ENCODE results near the gene ETS1.
A peak's percentile ranks its signal among the peaks of the same experiment; 100 is the strongest.

Gene ETS1

DNA sequence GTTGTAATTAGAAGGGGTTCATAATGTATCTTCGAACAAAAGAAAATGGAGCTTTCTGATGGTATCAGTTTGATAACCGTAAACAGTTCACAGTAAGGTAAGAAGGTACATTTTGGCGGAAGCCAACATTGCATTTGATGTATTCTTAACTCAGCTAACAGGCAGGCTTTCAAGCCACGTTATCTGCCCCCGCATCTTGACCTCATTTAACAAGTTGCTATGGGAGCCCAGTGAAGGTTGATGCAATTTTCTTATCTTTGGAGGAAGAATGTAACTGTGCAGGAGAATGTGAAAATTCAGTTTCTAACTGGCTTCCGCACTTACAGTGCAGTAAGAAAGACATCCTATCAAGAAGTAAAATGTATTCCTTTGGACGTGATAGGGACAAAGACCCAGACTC lies 110.6 kb downstream of the ETS1 start:
- Histone ChIP-seq H3K27ac (ENCODE audit: insufficient read depth, low read depth, low read length, poor library complexity, severe bottlenecking) (no peak overlapping the region), H3K9me3 (ENCODE audit: control insufficient read depth, low read length) (no peaks in the 10 kb centered on the region), H3K36me3 (ENCODE audit: control insufficient read depth, insufficient read depth, low read length) (no peaks in the 10 kb centered on the region), H3K27me3 (ENCODE audit: control insufficient read depth, insufficient read depth, low read length, poor library complexity, severe bottlenecking) (no peaks in the 10 kb centered on the region), H3K4me1 (ENCODE audit: control insufficient read depth, insufficient read depth, low read length) (peaks cover 18% of the 10 kb centered on the region), H3K4me3 (ENCODE audit: insufficient read depth, low read depth, low read length) (no peak overlapping the region)
- 95 to 97% methylated on average over 7 of the region's 7 CpGs for WGBS, 2 experiments

DNA sequence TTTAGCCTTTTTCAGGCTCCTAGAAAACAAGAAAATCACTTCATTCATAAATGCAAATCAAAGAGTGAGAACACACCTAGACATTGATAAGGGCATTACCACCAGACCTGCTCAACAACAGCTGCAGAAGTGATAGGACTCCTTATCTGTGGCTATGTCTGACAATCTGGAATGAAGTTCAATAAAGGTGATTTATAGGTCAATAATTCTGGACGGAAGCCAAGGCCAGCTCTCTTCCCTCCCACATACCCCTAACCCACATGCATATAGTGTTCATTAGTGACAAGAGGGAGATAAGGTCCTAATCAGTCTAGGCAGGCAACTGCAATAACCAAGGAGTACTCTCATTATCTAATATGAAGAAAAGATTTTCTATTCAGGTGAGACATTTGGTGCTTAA lies 111.3 kb downstream of the ETS1 start:
- no peaks in the 10 kb centered on the region for H3K27me3 ChIP-seq (ENCODE audit: control insufficient read depth, insufficient read depth, low read length, poor library complexity, severe bottlenecking)
- H3K36me3 ChIP-seq (ENCODE audit: control insufficient read depth, insufficient read depth, low read length), result no peaks in the 10 kb centered on the region
- peaks cover 18% of the 10 kb centered on the region for H3K4me1 ChIP-seq (ENCODE audit: control insufficient read depth, insufficient read depth, low read length)
- H3K4me3 ChIP-seq (ENCODE audit: insufficient read depth, low read depth, low read length), result no peak overlapping the region
- no CpG with 5 or more reads among the region's 1 CpG for WGBS, 2 experiments
- H3K9me3 ChIP-seq (ENCODE audit: control insufficient read depth, low read length), result no peaks in the 10 kb centered on the region
- H3K27ac ChIP-seq (ENCODE audit: insufficient read depth, low read depth, low read length, poor library complexity, severe bottlenecking), result no peak overlapping the region

DNA sequence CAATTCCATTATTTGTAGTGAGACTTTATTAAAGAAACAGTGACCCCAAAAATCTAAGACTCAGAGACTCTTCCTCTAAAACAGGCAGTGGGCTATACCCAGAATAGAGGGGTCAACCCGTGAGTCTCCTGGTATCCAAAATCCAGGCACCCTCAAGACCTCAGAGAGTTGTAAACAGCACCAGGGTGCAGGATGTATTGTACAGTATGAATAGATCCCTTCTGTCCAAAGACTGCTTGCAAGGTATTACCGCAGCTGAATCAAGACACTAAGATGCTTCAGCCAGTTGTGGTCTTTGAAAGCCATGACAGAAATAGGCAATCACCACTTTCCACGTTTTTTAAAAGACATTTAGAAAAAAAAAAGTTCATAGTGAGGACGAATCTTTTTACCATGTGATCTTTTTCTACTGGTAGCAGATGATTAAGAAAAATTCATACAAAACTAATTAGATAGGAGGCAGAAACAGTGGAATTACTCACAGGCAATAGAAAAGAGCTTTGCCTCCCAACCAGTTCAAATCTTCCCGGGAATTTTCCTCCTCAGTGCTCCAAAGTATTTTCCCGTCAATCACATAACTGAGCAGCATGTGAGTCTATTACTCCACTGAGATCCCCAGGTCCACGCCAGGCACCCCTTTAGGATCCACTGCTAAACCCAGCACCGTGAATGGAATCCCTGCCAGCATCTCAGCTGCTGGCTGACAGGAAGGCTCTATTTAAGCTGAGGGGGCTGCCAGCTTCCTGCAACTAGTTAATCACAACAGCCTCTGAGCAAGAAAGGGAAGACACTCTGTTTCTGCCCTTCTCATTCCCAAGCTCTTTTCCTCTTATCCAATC lies 113.1 kb downstream of the ETS1 start:
- H3K27ac ChIP-seq (ENCODE audit: insufficient read depth, low read depth, low read length, poor library complexity, severe bottlenecking), result peak overlapping the region; percentile 22
- 60 to 62% methylated on average over 7 to 8 of the region's 8 CpGs for WGBS, 2 experiments
- H3K4me3 ChIP-seq (ENCODE audit: insufficient read depth, low read depth, low read length), result no peak overlapping the region
- peaks cover 18% of the 10 kb centered on the region for H3K4me1 ChIP-seq (ENCODE audit: control insufficient read depth, insufficient read depth, low read length)
- H3K9me3 ChIP-seq (ENCODE audit: control insufficient read depth, low read length), result no peaks in the 10 kb centered on the region
- no peaks in the 10 kb centered on the region for H3K27me3 ChIP-seq (ENCODE audit: control insufficient read depth, insufficient read depth, low read length, poor library complexity, severe bottlenecking)
- H3K36me3 ChIP-seq (ENCODE audit: control insufficient read depth, insufficient read depth, low read length), result no peaks in the 10 kb centered on the region

DNA sequence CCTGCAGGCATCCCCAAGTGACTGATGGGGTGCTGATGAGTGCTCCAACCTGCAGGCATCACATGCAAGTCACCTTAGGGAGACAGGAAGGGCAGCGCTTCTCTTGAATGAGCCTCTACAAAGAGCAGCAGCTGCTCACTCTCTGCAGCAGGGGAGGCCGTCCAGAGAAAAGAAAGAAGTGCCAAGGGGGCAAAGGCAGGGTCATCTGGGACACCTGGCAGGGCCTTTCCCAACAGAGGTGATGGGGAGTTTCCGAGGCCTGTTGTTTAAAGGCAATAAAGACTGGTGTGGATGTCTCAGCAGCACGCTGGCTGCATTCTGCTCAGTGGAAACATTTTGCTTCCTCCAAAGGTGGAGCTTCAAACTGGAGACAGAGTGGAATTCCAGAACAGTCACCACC lies 113.7 kb downstream of the ETS1 start:
- Histone ChIP-seq H3K36me3 (ENCODE audit: control insufficient read depth, insufficient read depth, low read length) (no peaks in the 10 kb centered on the region), H3K4me3 (ENCODE audit: insufficient read depth, low read depth, low read length) (no peak overlapping the region), H3K27me3 (ENCODE audit: control insufficient read depth, insufficient read depth, low read length, poor library complexity, severe bottlenecking) (no peaks in the 10 kb centered on the region), H3K9me3 (ENCODE audit: control insufficient read depth, low read length) (no peaks in the 10 kb centered on the region), H3K4me1 (ENCODE audit: control insufficient read depth, insufficient read depth, low read length) (peaks cover 18% of the 10 kb centered on the region), H3K27ac (ENCODE audit: insufficient read depth, low read depth, low read length, poor library complexity, severe bottlenecking) (no peak overlapping the region)
- 83 to 85% methylated on average over 4 of the region's 4 CpGs for WGBS, 2 experiments

DNA sequence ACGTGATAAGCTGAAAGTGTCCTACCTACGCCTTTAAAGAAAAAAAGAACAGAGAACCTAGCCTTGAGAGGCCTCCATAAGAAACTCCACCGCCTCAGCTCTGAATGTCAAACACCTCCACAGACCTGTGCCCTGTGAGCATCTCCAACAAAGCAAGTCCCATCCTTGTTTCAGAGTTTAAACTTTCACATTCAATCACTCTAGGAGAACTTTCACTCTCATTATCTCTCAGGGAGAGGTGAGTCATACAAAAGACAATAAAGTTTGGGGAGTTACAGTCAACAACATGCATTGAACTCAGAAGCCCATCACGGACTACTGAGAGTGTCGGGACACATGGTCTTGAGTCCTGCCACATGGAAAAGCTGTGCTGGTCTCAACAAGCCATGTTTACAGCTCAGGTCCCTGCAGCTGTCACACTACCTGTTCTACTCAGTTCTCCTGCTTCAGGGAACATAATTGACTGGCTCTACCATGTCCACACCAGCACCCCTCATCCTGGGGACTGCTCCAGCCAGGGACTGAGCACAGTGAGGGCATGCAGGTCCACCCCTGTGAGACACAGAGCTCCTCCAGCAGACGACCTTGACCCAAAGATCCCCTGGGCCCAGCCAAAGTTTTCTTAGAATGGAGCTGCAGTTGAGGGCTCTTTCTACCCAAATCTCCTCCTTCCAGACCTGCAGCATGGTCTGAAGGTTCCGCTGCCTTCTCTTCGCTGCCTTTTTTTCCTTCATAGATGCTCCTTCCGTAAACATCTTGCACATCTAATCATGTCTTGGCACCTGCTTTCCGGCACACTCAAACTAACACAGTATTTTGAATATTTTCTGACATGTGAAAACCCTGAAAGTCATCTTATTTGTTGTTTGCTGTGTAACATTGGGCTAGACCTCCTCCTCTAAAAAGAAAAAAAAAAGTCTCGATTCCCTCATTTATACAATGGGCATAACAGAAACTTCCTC lies 114.9 kb downstream of the ETS1 start:
- Histone ChIP-seq H3K36me3 (ENCODE audit: control insufficient read depth, insufficient read depth, low read length) (no peaks in the 10 kb centered on the region), H3K4me1 (ENCODE audit: control insufficient read depth, insufficient read depth, low read length) (peaks cover 18% of the 10 kb centered on the region), H3K27me3 (ENCODE audit: control insufficient read depth, insufficient read depth, low read length, poor library complexity, severe bottlenecking) (no peaks in the 10 kb centered on the region), H3K9me3 (ENCODE audit: control insufficient read depth, low read length) (no peaks in the 10 kb centered on the region), H3K4me3 (ENCODE audit: insufficient read depth, low read depth, low read length) (no peak overlapping the region), H3K27ac (ENCODE audit: insufficient read depth, low read depth, low read length, poor library complexity, severe bottlenecking) (no peak overlapping the region)
- WGBS, 2 experiments, result 91 to 93% methylated on average over 10 of the region's 11 CpGs

GRCh38 chr11:128471138-128471661 lies 116.2 kb downstream of the ETS1 start:
- WGBS, 2 experiments, result 84 to 90% methylated on average over 3 of the region's 3 CpGs
- H3K27me3 ChIP-seq (ENCODE audit: control insufficient read depth, insufficient read depth, low read length, poor library complexity, severe bottlenecking), result no peaks in the 10 kb centered on the region
- no peaks in the 10 kb centered on the region for H3K36me3 ChIP-seq (ENCODE audit: control insufficient read depth, insufficient read depth, low read length)
- no peak overlapping the region for H3K4me3 ChIP-seq (ENCODE audit: insufficient read depth, low read depth, low read length)
- H3K27ac ChIP-seq (ENCODE audit: insufficient read depth, low read depth, low read length, poor library complexity, severe bottlenecking), result no peak overlapping the region
- H3K9me3 ChIP-seq (ENCODE audit: control insufficient read depth, low read length), result no peaks in the 10 kb centered on the region
- H3K4me1 ChIP-seq (ENCODE audit: control insufficient read depth, insufficient read depth, low read length), result peaks cover 18% of the 10 kb centered on the region

DNA sequence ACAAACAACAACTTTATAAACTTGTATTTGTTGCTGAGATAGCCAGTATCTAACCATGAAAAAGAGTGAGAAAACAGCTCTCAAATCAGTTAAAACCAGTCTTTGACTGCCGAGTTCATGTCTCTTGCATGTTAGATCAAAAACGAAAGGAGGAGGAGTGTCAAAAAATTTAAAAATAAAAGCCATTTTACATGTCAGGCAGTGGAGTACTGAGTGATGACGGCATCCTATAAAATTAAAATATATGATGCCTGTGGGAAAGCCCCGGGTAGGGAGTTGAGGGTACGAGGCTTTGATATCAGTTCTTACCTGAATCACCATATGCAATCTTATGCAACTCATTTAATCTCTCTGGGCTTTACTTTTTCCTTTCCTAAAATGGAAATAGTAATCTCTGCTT lies 117.3 kb downstream of the ETS1 start:
- Histone ChIP-seq H3K27ac (ENCODE audit: insufficient read depth, low read depth, low read length, poor library complexity, severe bottlenecking) (no peak overlapping the region), H3K4me3 (ENCODE audit: insufficient read depth, low read depth, low read length) (no peak overlapping the region), H3K4me1 (ENCODE audit: control insufficient read depth, insufficient read depth, low read length) (peaks cover 16% of the 10 kb centered on the region), H3K9me3 (ENCODE audit: control insufficient read depth, low read length) (no peaks in the 10 kb centered on the region), H3K36me3 (ENCODE audit: control insufficient read depth, insufficient read depth, low read length) (no peaks in the 10 kb centered on the region), H3K27me3 (ENCODE audit: control insufficient read depth, insufficient read depth, low read length, poor library complexity, severe bottlenecking) (no peaks in the 10 kb centered on the region)
- WGBS, 2 experiments, result 80 to 94% methylated on average over 3 to 4 of the region's 5 CpGs

DNA sequence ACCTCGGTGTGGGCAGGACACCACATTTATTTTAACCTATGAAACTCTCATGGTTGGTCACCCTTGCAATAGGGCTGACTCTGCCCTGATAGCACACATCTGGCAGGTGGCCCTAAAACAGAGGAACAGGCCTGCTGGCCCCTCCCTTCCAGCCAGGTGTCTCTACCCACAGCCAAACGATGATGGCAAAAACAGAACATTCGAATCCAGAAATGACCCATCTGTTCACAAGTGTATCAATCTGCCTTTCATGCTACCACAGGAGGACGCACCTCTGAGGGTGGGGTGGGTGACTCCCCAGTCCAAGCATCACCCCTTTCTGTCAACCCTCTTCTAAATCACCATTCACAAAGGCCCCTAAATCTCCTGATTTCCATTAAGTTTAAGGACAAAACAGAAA lies 118.1 kb downstream of the ETS1 start:
- H3K4me3 ChIP-seq (ENCODE audit: insufficient read depth, low read depth, low read length), result no peak overlapping the region
- H3K4me1 ChIP-seq (ENCODE audit: control insufficient read depth, insufficient read depth, low read length), result peaks cover 8% of the 10 kb centered on the region
- no peak overlapping the region for H3K27ac ChIP-seq (ENCODE audit: insufficient read depth, low read depth, low read length, poor library complexity, severe bottlenecking)
- no peaks in the 10 kb centered on the region for H3K27me3 ChIP-seq (ENCODE audit: control insufficient read depth, insufficient read depth, low read length, poor library complexity, severe bottlenecking)
- 93 to 94% methylated on average over 4 of the region's 4 CpGs for WGBS, 2 experiments
- H3K9me3 ChIP-seq (ENCODE audit: control insufficient read depth, low read length), result no peaks in the 10 kb centered on the region
- H3K36me3 ChIP-seq (ENCODE audit: control insufficient read depth, insufficient read depth, low read length), result no peaks in the 10 kb centered on the region

DNA sequence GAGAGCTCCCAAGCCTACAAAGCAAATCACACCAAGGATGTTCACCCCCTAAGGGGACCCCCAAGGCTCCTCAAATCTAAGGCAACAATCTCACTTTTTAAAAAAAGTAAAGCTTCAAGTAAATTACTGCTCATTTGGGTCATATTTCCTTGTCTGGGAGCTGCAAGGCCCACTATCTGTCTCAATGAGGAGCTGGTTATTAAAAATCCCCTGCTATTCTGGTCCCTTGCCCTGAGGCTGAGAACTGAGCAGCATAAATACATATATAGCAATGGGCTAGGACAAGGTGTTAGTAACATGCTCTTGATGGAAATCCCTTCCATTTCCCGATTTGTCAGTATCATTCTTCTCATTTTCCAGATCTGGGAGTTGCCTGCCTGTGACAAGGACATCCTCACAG lies 119.2 kb downstream of the ETS1 start:
- H3K4me3 ChIP-seq (ENCODE audit: insufficient read depth, low read depth, low read length), result no peak overlapping the region
- no peaks in the 10 kb centered on the region for H3K36me3 ChIP-seq (ENCODE audit: control insufficient read depth, insufficient read depth, low read length)
- 91 to 97% methylated on average over 1 of the region's 1 CpG for WGBS, 2 experiments
- H3K9me3 ChIP-seq (ENCODE audit: control insufficient read depth, low read length), result no peaks in the 10 kb centered on the region
- H3K27ac ChIP-seq (ENCODE audit: insufficient read depth, low read depth, low read length, poor library complexity, severe bottlenecking), result no peak overlapping the region
- H3K27me3 ChIP-seq (ENCODE audit: control insufficient read depth, insufficient read depth, low read length, poor library complexity, severe bottlenecking), result no peaks in the 10 kb centered on the region
- no peaks in the 10 kb centered on the region for H3K4me1 ChIP-seq (ENCODE audit: control insufficient read depth, insufficient read depth, low read length)

GRCh38 chr11:128467610-128468041 lies 119.7 kb downstream of the ETS1 start:
- WGBS, 2 experiments, result 87 to 90% methylated on average over 9 of the region's 9 CpGs
- Histone ChIP-seq H3K27ac (ENCODE audit: insufficient read depth, low read depth, low read length, poor library complexity, severe bottlenecking) (no peak overlapping the region), H3K4me1 (ENCODE audit: control insufficient read depth, insufficient read depth, low read length) (no peaks in the 10 kb centered on the region), H3K36me3 (ENCODE audit: control insufficient read depth, insufficient read depth, low read length) (no peaks in the 10 kb centered on the region), H3K4me3 (ENCODE audit: insufficient read depth, low read depth, low read length) (no peak overlapping the region), H3K9me3 (ENCODE audit: control insufficient read depth, low read length) (no peaks in the 10 kb centered on the region), H3K27me3 (ENCODE audit: control insufficient read depth, insufficient read depth, low read length, poor library complexity, severe bottlenecking) (no peaks in the 10 kb centered on the region)

Data from ectodermal cell (in vitro differentiated cells).